GM19463 (cell line): ENCODE results near the gene FOXP1.
A peak's percentile ranks its signal among the peaks of the same experiment; 100 is the strongest.

Source experiments
- ATAC-seq: cut with Tn5 transposase; IDR thresholded peaks from one replicate; pipeline ENCODE4 v1.9.1; 2021; ENCODE audit warnings: mild to moderate bottlenecking, moderate library complexity; ENCODE audit not compliant: unreplicated experiment

The FOXP1 gene

GRCh38 chr3:71583566-71584393 is at the start of gene FOXP1:
FOXP1 (minus strand) TSS chr3:71583728; CDS start chr3:71198381, 385,347 bp downstream.
- peak; percentile 34 for ATAC-seq

- ATAC-seq = no peak
These were observed 46.2 kb upstream of the FOXP1 start for GRCh38 chr3:71629711-71630110.

- ATAC-seq = no peak
These were observed 45.8 kb upstream of the FOXP1 start for GRCh38 chr3:71629289-71629688.

GRCh38 chr3:71628522-71628921 is 45.0 kb upstream of the FOXP1 start:
- ATAC-seq = no peak

DNA sequence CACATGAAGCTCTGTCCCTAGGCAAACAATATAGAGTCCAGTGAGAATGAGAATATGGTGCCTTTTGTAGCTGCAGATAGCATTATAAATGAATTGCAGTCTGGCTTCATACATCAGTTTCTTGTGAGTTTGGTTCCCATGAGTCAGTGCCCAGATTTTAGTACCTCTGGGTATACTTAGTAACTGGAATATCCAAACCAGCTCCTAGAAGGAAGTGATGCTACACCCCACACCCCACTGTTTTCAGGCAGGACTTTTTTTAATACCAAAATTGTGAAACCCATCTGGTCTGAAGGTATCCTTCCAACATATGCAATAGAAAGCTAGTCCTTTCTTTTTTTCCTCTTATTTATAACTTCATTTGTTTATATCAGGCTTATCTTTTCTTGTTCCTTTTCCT is 42.1 kb upstream of the FOXP1 start:
- no peak for ATAC-seq

- ATAC-seq = no peak
These were observed 38.5 kb upstream of the FOXP1 start for GRCh38 chr3:71621825-71622537.

DNA sequence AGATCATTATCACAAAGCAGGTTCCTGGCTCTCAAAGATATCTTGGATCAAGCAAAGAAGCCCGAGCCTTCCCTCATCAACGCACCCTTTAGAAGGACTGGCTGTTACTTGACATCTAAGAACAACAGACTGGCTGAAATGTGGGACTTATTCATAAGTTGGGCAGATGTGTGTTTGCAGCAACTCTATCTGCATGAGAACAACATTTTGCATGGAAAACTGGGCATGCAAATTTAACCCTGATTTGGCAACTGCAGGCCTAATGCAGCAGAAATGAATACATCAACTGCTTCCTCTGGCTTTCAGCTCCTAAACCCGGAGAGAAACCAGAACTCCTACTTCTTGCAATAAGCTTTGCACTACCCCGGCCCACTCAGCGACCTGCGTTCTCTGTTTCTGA is 35.0 kb upstream of the FOXP1 start:
- ATAC-seq = no peak

- ATAC-seq = no peak
These were observed 33.1 kb upstream of the FOXP1 start for GRCh38 chr3:71616571-71617021.

DNA sequence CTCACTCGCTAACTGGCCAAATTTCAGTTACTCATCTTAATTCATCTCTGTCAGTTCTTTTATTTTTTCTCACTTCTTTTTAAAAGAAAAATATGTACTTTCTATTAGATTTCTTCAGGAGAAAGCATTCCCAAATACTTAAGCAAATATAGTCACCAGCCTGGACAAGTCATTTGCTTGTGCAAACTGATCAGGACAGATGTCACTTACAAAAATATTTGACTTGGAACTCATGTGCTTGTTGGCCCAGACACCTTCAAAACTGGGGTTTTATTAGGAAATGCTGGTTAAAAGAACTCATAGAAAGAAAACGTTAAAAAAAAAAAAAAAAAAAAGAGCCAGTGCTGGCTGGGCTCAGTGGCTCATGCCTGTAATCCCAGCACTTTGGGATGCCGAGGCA is 31.3 kb upstream of the FOXP1 start:
- ATAC-seq = no peak

DNA sequence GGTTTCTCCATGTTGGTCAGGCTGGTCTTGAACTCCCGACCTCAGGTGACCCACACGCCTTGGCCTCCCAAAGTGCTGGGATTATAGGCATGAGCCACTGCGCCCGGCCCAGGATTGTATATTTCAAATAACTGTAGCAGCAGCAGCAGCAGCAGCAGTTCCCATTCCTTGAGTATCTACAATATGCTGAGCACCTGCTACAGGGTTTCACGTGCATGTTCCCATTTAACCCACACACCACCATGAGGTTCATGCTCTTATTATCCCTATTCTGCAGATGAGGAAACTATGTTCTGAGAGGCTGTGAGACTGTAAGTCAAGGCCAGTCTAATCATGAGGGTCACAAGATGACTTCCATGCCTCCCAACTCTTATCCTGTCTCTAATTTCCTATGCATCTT is 30.9 kb upstream of the FOXP1 start:
- ATAC-seq = no peak

DNA sequence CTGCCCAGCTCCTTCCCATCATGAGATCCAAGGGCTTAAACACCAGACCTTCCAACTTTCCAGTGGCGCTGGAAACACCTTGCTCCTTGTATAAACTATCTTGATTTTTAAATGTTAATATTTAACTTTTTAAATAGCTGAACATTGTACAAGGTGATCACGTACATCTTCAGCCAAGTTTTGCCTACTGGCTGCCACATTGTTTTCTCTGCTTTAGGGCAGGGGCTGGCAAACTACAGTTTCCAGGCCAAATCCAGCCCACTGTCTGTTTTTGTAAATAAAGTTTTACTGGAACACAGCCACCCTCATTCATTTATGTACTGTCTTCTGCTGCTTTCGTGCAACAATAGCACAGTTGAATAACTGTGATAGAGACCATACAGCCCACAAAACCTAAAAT is 27.6 kb upstream of the FOXP1 start:
- ATAC-seq = no peak

DNA sequence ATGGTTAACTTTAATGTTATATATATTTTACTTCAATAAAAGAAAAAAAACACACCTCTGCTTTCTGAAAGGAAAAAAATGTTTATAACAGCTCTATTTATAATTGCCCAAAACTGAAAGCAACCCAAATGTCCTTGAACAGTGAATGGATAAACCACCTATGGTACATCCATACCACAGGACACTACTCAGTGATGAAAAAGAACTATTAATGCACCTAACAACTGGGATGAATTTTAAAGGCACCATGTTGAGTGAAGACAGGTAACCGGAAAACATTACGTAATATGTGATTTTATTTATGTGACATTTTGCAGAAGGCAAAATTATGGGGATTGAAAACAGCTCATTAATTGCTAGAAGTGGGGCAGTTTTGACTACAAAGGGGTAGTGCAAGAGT is 23.8 kb upstream of the FOXP1 start:
- no peak for ATAC-seq

DNA sequence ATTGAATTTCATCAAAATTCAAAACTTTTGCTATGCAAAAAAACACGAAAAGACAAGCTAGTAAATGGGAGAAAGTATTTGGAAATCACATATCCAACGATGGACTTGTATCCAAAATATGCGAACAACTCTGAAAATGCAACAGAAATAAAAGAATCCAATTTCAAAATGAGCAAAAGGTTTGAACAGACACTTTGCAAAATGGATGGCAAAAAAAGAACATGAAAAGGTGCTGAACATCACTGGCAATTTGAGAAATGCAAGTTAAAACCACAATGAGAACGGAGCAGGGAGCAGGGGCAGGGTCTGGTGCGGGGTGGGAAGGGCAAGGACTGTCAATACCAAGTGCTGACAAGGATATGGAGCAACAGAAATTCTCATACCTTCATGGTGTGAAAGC is 23.1 kb upstream of the FOXP1 start:
- no peak for ATAC-seq

DNA sequence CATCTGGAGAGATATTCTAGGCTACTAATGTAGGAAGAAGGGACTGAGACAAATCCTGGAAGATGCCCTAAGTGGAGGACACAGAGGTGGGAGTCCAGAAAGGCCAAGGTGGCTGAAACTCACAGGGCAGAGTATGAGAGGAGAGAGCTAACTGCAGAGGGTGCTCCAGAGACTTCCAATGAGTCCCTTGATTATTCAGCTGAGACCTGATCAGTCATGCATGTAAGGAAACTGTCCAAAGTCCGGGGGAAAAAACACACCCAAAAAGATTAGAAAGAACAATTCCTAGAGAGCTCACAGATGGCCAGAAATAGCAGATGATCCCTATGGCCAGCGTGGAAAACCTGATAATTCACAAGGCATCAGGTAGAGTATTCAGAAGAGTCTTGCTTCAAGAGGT is 18.7 kb upstream of the FOXP1 start:
- ATAC-seq = no peak

DNA sequence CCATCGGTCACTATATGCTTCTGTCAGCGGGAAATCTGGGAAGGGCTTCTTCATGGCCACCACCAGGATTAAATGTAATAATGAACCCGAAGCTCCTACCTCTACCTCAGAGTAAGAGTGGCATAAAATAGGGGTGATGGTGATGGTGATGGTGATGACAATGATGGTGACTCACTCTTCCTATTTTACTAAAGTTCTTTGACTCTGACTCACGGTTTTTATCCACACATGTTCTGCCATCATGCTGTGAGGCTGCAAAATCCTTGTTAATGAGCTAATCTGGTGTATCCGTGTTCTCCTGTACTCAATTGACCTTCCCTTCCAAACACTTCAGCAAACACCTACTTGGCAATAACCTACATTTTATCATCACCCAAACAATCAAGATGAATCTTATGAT is 18.3 kb upstream of the FOXP1 start:
- ATAC-seq = no peak

GRCh38 chr3:71600646-71601288 is 17.2 kb upstream of the FOXP1 start:
- no peak for ATAC-seq

DNA sequence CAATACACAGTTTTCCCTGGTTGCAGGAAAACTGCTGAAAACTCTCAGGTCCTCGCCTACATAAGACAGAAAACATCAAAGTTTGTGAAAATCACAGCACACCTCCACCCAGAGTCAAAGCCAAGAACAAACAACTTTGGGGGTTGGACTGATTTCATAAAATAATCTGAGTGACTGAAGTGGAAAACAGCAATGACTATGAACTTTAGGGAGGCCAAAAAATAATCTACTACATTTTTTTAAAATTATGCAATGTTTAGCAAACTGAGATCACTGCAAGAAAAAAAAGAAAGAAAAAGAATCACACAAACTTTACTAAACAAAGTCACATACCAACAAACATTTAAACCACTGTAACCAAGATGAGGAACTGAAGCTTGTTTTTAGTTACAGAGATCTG is 15.9 kb upstream of the FOXP1 start:
- no peak for ATAC-seq

GRCh38 chr3:71598292-71598691 is 14.8 kb upstream of the FOXP1 start:
- no peak for ATAC-seq

GRCh38 chr3:71597286-71597685 is 13.8 kb upstream of the FOXP1 start:
- ATAC-seq = no peak

- no peak for ATAC-seq
These were observed 9.6 kb upstream of the FOXP1 start for GRCh38 chr3:71593106-71593505.

DNA sequence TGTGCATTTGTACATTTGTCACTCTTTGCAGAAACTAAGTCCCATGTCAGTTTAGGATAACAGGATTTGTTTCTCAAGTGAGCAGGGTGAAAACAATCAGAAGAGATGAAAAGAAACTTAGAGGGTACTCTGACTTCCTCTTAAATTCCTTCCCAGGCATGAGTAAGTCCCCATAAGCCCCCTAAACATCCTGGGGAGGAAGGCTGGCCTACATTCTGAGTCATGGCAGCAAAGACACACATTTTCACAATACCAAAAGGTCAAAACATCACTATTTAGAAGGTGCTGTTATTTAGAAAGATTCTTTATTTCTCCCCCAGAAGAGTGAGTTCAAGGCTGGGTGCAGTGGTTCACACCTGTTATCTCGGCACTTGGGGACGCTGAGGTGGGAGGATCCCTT is 7.6 kb upstream of the FOXP1 start:
- ATAC-seq = no peak

DNA sequence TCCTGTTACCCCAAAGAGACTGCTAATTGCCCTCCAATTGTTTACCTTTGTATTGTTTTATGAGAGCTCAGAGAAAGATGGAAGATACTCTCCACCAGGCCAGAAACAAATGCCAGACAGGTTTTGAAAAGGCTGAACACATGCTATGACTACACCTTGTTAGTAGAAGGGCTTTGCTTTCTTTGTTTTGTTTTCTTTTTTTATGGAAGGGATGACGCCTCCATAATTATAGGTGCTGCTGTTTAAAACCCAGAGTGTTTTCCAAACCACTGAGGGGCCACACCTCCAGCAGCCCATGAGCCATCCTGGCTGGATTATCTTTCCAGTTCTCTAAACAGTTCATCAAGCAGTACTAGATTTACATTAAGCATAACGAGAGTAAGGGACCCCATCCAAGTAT is 5.6 kb upstream of the FOXP1 start:
- ATAC-seq = no peak
